ENCODE measurements around the gene ANKS1B.
A peak's percentile ranks its signal among the peaks of the same experiment; 100 is the strongest.
"Not testable (repeated sequence)": the region's sequence is repeated elsewhere in the genome, so short reads cannot be mapped to it uniquely, and the experiment has no call there.

Gene ANKS1B

DNA sequence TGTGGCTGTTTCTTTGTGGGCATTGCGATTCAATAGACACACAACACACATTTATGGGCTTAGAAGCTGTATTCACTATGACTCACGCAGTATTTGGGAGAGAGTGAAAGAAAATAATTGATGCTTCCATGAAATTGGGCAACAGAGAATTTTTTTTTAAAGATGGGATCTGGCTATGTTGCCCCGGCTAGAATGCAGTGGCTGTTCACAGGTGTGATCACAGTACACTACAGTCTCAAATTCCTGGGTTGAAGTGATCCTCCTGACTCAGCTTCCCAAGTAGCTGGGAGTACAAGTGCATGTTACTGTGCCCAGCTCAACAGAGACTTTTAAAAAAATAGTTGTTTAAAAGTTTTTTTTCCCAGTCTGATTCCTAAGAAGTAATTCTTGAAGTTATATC is 1193.3 kb downstream of the ANKS1B start:
- no peak for DNase-seq

DNA sequence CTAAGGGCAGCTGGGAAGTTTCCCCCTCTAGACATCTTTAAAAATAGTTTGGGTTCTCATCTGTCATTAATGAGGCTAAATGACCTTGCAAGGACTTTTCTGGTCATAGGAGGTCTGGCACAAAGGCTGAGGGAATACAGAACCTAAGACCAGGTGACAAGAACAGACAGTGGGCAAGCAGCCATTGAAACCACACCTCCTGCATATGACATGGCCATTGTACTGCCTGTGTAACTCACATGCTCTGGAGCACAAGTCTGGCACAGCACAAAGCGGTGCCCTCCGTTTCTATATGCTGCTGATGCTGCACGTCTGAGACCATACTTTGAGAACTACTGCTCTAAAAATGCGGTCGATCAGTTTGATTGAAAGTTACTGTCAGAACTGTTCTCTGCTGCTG is 1196.3 kb downstream of the ANKS1B start:
- DNase-seq: no peak

DNA sequence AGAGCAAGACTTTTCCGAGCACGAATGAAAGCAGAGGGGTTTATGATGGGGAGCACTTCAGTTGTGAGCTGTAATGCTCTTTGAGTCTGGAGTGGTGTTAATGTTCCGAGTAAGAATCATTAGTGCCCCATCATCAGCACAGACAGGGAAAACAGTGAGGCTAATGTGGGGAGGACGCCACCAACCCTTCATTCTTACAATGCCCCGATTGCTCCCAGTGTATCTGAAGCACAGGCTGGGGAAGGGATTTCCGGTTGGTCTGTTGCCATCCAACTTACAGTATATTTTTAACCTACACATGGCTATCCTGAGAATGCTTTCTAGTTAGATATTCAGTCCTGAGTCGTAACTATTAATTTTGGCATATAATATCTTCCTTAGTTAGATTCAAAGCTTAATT is 1198.1 kb downstream of the ANKS1B start:
- peak; percentile 86 for DNase-seq

DNA sequence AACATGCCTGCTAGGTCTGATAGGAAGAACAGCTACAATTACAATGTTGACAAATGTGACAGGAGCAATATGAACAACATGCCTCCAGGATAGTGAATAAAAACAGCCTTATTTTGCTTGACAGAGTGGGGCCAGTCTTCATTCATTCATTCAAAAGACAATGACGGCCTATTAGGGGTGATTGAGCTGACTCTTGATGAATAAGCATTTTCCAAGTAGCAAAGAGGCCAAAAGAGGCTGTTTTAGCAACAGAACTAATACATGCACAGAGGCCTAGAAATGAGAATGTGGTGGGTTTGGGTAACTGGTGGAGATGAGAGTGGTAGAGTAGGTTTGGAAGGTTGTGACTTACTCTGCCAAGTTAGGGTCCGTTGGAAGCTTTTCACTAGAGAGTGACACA is 1201.3 kb downstream of the ANKS1B start:
- DNase-seq: no peak

DNA sequence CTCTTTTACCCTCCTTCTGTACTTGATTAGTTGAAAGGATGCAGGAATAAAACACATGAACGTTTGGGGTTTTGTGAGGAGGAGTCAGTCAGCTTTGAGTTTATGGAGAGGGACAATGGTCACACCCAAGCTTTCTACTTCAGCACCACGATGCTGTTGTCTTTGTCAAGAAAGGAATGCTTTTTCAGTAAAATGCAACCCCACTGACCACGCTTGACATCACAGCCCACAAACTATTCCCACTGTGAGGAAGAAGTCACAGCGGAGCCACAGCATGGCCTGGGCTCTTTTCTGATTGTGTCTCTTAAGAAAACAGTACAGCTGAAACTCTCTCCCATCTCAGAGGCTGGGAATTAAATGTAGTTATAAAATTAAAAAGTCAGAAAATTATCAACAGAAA is 1204.5 kb downstream of the ANKS1B start:
- no peak for DNase-seq

DNA sequence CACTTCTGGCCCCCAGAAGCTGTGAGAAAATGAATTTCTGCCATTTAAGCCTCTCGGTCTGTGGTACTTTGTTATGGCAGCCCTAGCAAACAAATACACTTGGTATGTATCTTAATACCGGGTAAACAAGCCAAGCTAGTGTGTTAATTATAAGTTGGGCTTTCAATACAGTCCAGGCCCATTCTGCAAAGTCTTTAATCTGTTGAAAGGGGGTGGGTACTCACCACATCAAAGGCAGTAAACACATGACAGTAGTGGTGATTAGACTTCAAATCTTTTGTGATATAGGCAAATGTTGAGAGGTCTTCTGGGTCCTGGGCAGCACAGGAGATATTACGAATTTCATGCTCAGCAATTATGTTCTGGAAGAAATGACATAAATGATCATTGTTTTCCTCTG is 1211.9 kb downstream of the ANKS1B start:
- no peak for DNase-seq

DNA sequence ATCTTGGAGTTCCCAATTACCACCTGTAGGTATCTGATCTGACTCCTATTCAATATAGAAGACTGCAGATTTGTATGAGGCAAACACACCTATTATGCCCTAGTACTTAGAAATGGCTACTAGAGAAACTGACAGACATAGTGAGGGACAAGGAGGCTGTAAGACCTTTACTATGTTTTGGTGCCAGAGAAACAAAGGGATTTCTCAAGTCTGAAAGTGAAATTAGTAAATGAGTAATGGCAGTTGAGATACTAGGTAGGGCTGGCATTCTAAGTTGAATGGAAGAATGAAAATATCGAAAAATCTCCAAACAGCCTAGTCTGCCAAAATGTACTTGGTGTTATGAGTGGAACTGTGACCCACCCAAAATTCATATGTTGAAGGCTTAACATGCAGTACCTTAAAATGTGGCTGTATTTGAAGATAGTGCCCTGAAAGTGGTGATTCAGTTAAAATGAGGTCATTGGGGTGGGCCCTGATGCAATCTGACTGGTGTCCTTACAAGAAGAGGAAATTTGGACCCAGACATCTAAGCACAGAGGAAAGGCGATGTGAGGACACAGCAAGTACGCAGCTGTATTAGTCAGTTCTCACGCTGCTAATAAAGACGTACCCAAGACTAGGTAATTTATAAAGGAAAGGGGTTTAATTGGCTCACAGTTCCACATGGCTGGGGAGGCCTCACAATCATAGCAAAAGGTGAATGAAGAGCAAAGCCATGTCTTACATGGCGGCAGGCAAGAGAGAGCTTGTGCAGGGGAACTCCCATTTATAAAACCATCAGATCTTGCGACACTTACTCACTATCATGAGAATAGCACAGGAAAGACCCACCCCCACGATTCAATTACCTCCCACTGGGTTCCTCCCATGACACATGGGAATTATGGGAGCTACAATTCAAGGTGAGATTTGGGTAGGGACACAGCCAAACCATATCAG is 1212.7 kb downstream of the ANKS1B start:
- no peak for DNase-seq

DNA sequence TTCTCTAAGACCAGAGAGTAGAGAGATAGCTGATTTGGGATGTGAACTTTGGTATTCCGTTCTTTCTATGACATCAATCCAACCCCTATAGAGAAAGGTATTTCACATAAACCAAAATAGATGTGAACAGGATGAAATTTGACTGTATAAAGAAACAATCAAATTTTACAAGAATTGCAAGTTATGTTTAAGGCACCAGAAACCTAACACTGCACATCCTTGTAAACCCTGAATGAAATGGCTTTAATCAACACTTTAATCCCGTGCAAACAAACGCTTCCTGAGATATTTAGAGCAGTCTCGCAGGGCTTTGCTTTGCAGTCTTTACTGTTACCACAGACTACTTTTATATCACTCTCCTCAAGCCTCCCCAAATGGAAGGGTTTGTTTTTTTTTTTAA is 1214.5 kb downstream of the ANKS1B start:
- DNase-seq: no peak

DNA sequence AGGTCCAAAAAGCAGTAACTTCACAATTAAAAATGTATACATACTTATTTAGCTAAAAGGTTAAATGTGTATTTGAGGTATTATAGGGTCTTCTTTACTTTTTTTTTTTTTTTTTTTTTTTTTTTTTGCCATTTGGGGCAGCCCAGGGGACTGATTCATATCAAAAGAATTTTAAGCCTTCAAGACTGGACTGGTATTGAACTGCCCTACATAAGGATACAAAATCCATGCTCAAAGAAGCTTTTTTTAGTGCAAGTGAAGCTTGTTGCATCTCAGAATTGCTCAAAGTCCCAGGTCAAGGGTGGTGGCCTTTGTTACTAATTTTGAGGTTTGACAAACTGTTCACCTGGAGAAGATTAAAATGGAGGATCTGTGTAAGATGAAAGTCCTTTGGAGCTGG is 1215.7 kb downstream of the ANKS1B start:
- no peak for DNase-seq

DNA sequence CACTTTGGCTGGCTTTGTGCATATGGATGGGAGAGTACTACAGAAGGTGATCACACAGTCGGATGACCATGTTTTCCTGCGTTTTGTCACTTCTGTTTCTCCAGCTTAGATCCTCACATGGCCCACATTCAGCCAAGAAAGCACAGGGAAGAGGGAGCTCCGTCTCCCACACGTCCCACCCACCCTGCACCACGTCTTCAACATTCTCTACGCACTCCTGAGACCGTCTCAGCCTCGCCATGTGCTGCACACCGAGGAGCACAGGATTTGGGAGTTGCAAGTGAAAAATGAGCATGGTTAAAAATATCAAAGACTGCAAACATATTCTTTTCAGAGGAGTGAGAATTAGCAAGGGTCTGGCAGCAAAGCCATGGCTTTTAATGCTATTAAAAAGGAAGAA is 1217.5 kb downstream of the ANKS1B start:
- no peak for DNase-seq

DNA sequence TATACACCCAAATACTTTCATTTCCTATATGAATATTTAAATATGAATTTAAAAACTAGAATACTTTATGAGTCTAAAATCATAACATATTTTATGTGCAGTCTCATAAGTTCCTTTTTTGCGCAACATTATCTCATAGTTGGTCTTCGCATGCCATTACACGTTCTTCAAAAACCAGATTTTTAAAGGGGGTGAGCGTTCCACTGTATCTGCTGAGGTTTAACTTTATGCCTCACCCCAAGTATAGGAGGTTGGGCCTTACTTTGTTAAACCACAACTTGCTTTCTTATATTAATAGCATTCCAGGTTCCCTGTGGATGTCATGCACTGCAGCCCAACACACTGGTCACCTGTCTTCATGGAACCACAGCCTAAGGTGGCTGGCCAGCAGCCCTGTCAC is 1221.1 kb downstream of the ANKS1B start:
- no peak for DNase-seq

DNA sequence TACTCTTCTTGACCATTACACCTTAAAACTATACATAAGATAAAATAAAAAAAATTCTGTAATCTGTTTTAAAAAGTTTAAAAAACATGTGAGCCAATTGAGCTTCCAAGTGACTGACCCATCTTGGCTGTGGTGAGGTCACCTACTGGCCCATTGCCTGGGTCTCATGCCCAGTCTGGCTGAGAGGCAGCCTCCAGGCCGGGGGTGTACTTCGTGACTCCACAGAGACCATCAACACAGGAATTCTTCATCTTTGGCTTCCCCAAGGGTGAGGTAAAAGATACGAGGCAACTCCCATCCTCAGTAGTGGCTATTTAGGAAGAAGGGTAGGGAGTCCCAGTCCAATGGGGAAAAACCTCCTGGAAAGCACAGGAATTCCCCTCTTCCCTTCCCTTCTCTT is 1226.4 kb downstream of the ANKS1B start:
- DNase-seq: no peak

DNA sequence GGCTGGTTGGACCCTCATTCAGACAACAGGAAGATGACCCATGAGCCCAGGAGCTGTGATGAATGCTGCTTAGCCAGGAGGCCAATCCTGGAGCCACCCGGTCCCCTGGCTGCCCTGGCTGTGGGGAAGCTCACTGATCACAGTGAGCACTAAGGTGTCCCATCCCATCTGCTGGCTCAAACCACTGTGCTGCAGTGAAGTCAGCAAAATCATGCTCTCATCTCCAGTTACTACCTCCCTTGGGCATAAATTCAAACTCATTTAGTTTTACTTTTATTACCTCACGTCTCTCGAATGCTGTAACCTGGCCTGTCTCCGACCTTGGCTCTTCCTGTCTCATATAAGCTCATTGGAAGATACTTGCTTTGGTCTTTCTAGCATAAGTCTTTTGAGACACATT is 1227.3 kb downstream of the ANKS1B start:
- no peak for DNase-seq

DNA sequence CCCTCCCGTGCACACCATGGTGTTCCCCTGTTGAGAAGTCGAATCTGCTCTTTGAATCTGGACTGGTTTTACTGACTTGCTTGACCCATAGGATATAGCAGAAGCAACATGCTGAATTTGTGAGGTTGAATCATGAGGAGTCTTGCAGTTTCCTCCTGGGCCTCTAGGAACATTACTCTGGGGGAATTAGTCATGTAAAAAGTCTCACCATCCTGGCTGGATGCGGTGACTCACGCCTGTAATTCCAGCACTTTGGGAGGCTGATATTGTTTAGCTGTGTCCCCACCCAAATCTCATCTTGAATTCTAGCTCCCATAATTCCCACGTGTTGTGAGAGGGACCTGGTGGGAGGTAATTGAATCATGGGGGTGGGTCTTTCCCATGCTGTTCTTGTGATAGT is 1228.9 kb downstream of the ANKS1B start:
- not testable (repeated sequence) for DNase-seq

DNA sequence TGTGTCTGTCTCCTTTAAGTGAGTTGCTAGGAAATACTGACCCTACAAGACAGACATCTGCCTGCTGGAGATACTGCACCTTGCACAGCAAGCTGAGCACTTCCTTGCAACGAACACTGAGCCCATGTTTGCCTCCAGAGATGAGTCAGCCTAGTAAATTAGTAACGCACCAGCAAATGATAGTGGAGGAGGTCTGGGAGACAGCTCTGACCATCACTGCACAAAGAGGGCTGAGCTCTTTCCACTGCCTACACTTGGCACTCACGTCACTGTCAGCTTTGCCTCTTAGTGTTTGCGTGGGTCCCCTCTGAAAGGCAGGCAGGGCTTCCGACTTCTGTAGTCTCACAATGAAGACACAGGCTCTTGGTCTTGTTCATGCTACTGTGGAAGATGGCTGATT is 1230.6 kb downstream of the ANKS1B start:
- DNase-seq: no peak

DNA sequence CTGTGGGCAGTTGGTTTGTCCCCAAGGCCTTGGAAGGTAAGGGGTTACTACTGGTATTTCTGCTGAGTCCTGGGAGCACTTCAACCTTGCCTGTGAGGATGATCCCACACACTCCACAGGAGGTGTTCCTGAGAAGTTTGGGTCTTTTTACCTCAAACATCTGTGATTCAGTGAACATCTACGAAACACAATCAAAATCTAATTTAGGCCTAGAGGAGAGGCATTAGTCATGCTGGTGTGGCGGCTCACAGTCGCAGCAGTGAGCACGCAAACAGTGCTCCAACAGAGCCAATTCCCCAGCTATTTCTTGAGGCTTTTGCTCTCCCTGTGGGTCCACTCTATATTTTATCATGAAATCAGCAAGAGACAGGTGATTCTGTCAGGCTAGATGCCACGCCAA is 1232.0 kb downstream of the ANKS1B start:
- DNase-seq: no peak

DNA sequence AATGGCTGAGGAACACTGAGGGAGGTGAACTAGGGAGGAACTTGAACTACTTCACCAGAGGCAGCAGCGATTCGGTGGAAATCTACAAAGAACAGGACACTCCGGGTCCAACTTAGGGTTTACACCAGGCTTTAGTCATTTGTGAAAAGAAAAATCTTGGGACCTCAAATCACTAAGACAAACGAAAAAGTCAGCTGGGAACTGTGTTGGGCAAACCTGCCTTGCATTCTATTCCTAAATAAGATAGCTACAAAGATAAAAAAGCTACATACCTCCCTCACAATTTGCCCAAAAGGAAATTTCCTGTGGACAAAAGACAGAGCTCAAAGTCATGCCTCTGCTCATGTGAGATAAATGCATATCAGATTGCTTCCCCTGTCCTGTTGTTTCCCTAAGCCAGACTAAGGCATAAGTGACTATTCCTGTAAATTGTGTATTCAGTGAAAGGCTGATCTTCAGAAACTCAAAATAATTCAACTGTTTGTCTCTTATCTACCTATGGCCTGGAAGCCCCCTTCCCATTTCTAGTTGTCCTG is 1233.1 kb downstream of the ANKS1B start:
- DNase-seq: no peak

DNA sequence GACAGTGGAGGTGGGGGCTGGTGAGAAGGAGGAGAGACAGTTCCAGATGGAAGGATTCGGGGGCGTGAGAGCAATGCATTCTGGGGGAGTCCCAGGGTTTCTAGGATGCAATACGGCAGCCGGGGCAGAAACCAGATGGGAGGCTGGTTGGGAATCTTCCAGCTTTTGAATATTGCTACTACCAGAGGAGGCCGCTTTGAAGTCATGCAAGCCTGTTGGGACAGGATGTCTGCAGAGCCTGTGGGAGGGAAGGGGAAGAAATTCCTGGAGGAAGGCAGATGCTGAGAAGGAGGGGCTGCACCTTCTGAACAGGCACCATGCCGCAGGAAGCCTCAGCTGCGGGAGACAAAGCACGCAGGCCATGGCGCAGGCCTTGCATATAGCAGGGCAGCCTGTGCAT is 1234.2 kb downstream of the ANKS1B start:
- no peak for DNase-seq

DNA sequence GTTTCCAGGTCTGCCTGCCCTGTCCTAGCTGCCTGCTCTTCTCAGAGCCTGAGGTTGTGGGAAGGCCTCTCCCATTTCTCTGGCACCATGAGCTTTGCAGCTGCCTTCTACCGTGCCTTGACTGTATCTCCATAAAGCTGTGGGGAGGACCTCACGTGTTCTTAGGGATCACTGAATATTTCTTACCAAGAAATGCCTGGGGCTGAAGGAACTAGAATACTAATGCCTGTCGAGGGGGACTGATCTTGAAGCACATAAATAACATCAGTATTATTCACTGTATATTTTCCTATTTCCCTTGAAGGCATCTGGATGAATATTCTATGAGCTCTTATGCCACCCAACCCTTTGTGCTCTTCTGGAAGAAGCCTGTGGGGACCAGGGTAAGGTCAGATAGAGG is 1236.3 kb downstream of the ANKS1B start:
- DNase-seq: no peak

DNA sequence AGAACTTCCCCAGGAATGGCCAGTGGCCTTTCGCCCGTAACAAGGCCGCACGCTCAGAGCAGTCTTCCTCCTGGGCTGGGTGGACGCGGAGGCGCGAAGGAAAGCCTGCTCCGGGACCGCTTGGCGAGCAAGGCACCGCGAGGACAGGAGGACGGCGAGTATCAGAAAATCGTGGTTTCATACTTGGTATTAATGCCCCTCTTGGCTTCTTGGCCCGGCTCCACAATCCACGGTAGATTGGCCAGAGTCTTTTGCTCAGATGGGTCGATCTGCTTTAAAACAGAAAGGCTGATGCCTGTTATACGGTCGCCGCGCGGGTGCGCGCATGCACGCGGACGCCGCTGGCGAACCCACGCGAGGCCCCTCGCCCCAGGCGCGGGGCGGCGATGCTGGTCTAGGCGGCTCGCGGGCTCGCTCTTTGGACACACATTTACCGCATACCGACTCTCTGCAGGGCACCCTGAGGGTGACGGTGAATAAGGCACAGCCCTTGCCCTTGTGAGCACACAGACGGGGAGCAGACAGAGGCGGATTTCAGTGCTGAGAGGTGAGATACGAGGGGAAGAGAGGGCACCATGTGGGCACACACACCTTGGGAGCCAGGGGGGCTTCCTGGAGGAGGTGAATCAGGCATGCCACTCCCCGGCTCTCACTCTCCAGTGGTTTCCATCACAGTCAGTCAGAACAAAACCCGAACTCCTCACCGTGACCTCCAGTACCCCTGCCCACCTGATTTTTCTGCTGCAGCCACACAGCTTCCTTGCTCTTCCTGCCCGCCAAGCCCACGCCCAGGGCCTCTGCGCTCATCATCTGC is 1239.0 kb downstream of the ANKS1B start:
- peak; percentile 58 for DNase-seq

DNA sequence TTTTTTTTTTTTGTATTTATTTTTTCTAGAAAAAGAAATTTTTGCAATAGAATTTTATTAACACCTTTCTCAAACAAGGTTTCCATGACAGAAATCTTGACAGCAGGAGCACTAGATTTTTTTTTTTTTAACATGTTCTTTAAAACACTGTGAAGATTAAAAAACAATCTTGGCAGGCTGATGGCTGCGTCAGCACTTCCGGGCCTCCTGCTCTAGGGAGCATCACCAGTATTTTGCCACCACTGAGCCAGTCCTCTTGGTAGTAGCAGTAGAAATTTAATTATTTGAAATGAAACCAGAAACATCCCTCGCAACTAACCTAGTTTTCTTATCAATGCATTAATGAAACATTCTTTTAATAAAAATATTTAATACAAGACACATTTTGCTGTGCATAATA is 1240.1 kb downstream of the ANKS1B start:
- DNase-seq: peak; percentile 17

DNA sequence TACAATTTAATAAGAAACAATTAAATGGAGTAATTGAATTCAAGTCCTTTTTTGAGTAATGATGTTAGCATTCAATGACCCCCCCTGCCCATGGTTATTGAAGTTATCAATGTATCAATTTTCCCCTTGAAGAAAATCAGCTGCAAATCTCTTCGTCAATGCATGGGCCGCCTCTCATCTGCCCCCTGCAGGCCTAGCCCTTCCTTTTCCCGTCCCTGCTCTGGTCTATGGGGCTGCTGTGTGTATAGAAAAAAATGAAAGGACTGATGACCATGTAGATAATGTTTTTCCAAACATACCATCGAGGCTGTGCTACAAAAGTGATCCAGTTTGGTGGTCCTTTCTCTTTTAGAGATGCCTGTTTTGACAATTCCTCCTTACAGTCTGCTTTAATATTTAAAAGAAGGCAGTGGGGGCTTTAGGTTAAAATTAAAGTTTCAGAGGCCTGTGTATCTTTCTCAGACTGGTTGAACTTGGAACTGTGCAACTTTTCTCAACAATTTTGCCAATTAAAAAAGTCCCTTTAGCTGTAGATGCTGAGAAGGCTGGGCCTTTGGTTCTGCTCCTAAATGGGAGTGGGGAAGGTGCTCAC is 1241.3 kb downstream of the ANKS1B start:
- no peak for DNase-seq

DNA sequence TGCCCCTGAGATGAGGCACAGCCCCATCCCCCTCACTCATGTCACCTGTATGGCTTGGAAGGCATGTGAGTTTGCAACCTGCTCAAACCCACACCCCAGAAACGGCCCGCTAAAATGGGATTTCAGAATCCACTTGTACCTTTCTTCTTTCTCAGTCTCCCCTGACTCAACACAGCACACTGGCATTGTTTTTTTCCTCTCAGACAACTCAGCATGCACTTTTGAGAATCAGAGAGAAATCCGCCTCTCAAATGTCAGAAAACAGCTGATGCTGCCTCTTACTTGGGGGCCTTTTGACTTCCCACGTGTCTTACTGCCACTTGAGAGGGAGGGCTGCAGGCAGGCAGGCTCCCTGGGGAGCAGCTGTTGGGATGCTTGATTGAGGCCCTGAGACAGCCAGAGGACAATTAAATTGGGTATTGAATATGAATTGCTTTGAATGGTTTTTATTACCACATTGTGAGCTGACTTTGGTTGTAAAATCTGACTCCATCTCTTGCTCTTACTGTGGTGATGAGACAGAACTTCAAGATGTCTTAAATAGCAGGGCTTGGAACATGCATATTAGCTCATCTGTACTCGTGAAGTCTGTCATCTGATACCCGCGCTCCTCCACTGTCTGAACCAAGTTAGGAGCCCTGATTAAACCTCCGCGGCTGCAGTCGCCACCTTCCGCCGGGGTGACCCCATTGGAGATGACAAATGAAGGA is 1243.0 kb downstream of the ANKS1B start:
- peak; percentile 99 for DNase-seq
